NCI-H2107 treated with DMSO at 0.1 percent for 48 hours (cell line): ENCODE measurements around the gene VPS16.

Source experiments
- DNase-seq: peaks from one replicate; lab custom pipeline; 2025; ENCODE audit not compliant: unreplicated experiment; lab: John Stamatoyannopoulos, UW

Gene VPS16

GRCh38 chr20:2833761-2834160 is 6.8 kb upstream of the VPS16 start:
- DNase-seq = no peak

GRCh38 chr20:2834401-2835110 is 6.0 kb upstream of the VPS16 start:
- no peak for DNase-seq

GRCh38 chr20:2835331-2835796 is 5.2 kb upstream of the VPS16 start:
- DNase-seq = no peak

GRCh38 chr20:2836035-2836434 is 4.5 kb upstream of the VPS16 start:
- no peak for DNase-seq

- no peak for DNase-seq
These were observed 3.2 kb upstream of the VPS16 start for GRCh38 chr20:2837221-2837960.

GRCh38 chr20:2838170-2838797 is 2.3 kb upstream of the VPS16 start:
- no peak for DNase-seq

- DNase-seq = no peak
These were observed 1.5 kb upstream of the VPS16 start for GRCh38 chr20:2838847-2839671.

GRCh38 chr20:2839732-2840137 is 810 bp upstream of the VPS16 start:
- no peak for DNase-seq

GRCh38 chr20:2840967-2841531 is 504 bp downstream of the VPS16 start:
- no peak for DNase-seq

GRCh38 chr20:2845607-2846006 is 5.1 kb downstream of the VPS16 start:
- DNase-seq = no peak

GRCh38 chr20:2846698-2847097 is 6.2 kb downstream of the VPS16 start:
- DNase-seq = no peak

- no peak for DNase-seq
These were observed 7.3 kb downstream of the VPS16 start for GRCh38 chr20:2847802-2848201.

GRCh38 chr20:2849529-2849928 is 9.0 kb downstream of the VPS16 start:
- DNase-seq = no peak

- no peak for DNase-seq
These were observed 10.5 kb downstream of the VPS16 start for GRCh38 chr20:2851086-2851485.

GRCh38 chr20:2858591-2858990 is 18.0 kb downstream of the VPS16 start:
- no peak for DNase-seq

- no peak for DNase-seq
These were observed 19.0 kb downstream of the VPS16 start for GRCh38 chr20:2859330-2860121.

GRCh38 chr20:2864626-2865025 is 24.1 kb downstream of the VPS16 start:
- no peak for DNase-seq

- DNase-seq = no peak
These were observed 24.6 kb downstream of the VPS16 start for GRCh38 chr20:2865101-2865500.

- no peak for DNase-seq
These were observed 25.1 kb downstream of the VPS16 start for GRCh38 chr20:2865630-2866029.

GRCh38 chr20:2866236-2866635 is 25.7 kb downstream of the VPS16 start:
- no peak for DNase-seq
